ENCODE results near the gene BNC2.
"Not testable (repeated sequence)": the region's sequence is repeated elsewhere in the genome, so short reads cannot be mapped to it uniquely, and the experiment has no call there.

BNC2 gene

GRCh38 chr9:16505199-16505598 is 365.3 kb downstream of the BNC2 start:
- DNase-seq (ENCODE audit: low read depth in 3 of 3), result no peak

GRCh38 chr9:16501726-16502125 is 368.7 kb downstream of the BNC2 start:
- DNase-seq (ENCODE audit: low read depth in 3 of 3), result no peak

GRCh38 chr9:16501141-16501540 is 369.3 kb downstream of the BNC2 start:
- no peak for DNase-seq (ENCODE audit: low read depth in 3 of 3)

- no peak for DNase-seq (ENCODE audit: low read depth in 3 of 3)
Measured at GRCh38 chr9:16500386-16500785, 370.1 kb downstream of the BNC2 start.

- no peak for DNase-seq (ENCODE audit: low read depth in 3 of 3)
Measured at GRCh38 chr9:16499892-16500291, 370.6 kb downstream of the BNC2 start.

GRCh38 chr9:16496908-16497307 is 373.6 kb downstream of the BNC2 start:
- no peak for DNase-seq (ENCODE audit: low read depth in 3 of 3)

GRCh38 chr9:16487915-16488314 is 382.6 kb downstream of the BNC2 start:
- no peak for DNase-seq (ENCODE audit: low read depth in 3 of 3)

- no peak for DNase-seq (ENCODE audit: low read depth in 3 of 3)
Measured at GRCh38 chr9:16485575-16486321, 384.7 kb downstream of the BNC2 start.

GRCh38 chr9:16485160-16485559 is 385.3 kb downstream of the BNC2 start:
- no peak for DNase-seq (ENCODE audit: low read depth in 3 of 3)

GRCh38 chr9:16484744-16485143 is 385.7 kb downstream of the BNC2 start:
- DNase-seq (ENCODE audit: low read depth in 3 of 3), result no peak

- no peak for DNase-seq (ENCODE audit: low read depth in 3 of 3)
Measured at GRCh38 chr9:16484180-16484579, 386.3 kb downstream of the BNC2 start.

- no peak for DNase-seq (ENCODE audit: low read depth in 3 of 3)
Measured at GRCh38 chr9:16482764-16483163, 387.7 kb downstream of the BNC2 start.

GRCh38 chr9:16480584-16480983 is 389.9 kb downstream of the BNC2 start:
- not testable (repeated sequence) for DNase-seq (ENCODE audit: low read depth in 3 of 3)

- no peak for DNase-seq (ENCODE audit: low read depth in 3 of 3)
Measured at GRCh38 chr9:16475996-16476395, 394.5 kb downstream of the BNC2 start.

GRCh38 chr9:16475257-16475656 is 395.2 kb downstream of the BNC2 start:
- DNase-seq (ENCODE audit: low read depth in 3 of 3), result no peak

GRCh38 chr9:16469184-16469583 is 401.3 kb downstream of the BNC2 start:
- no peak for DNase-seq (ENCODE audit: low read depth in 3 of 3)

- no peak for DNase-seq (ENCODE audit: low read depth in 3 of 3)
Measured at GRCh38 chr9:16461851-16462250, 408.6 kb downstream of the BNC2 start.

- no peak for DNase-seq (ENCODE audit: low read depth in 3 of 3)
Measured at GRCh38 chr9:16461137-16461840, 409.2 kb downstream of the BNC2 start.

GRCh38 chr9:16460696-16461095 is 409.8 kb downstream of the BNC2 start:
- DNase-seq (ENCODE audit: low read depth in 3 of 3), result no peak

GRCh38 chr9:16459421-16460148 is 410.9 kb downstream of the BNC2 start:
- DNase-seq (ENCODE audit: low read depth in 3 of 3), result no peak

GRCh38 chr9:16458696-16459420 is 411.6 kb downstream of the BNC2 start:
- DNase-seq (ENCODE audit: low read depth in 3 of 3), result no peak

- no peak for DNase-seq (ENCODE audit: low read depth in 3 of 3)
Measured at GRCh38 chr9:16455842-16456241, 414.6 kb downstream of the BNC2 start.
